PC-9 (cell line): ENCODE data around the gene NLN. TPM values are rescaled to one million over a fixed set of nuclear protein-coding genes. Genes with fewer than 3 reads are reported as not detected.

Source experiments
- BruUV-seq: library from RNA; stranded (reverse); fragments of 400-500 nt; replicated peaks from 2 replicates; lab custom pipeline; 2021; lab: Mats Ljungman, UMichigan
- CTCF ChIA-PET: fragments of 300-600 bp; sonication (Branson Sonifier 250); formaldehyde crosslinking; loops from one replicate; lab custom pipeline; 2022; ENCODE audit warnings: antibody characterized with exemption; lab: Charles Lee
- POLR2A ChIA-PET: fragments of 300-600 bp; sonication (Branson Sonifier 250); formaldehyde crosslinking; loops from one replicate; lab custom pipeline; 2022; ENCODE audit warnings: antibody characterized with exemption; ENCODE audit not compliant: unreplicated experiment; lab: Charles Lee
- DNase-seq, 2 experiments: peaks; one replicate each; pipeline versions ENCODE4 v3.0.0 to v3.0.0-alpha.2; 2015 to 2022; ENCODE audit warnings: mixed read lengths in 1 of 2
- H2AFZ ChIP-seq: fragments of 200-600 bp; sonication (generic); 2 replicates; pipeline ENCODE4 v1.8.1; 2017; ENCODE audit warnings: antibody characterized with exemption
- H3F3A ChIP-seq: fragments of 200-600 bp; sonication (generic); 2 replicates; pipeline ENCODE4 v1.8.1; 2017; ENCODE audit warnings: antibody characterized with exemption, mild to moderate bottlenecking, low read depth; ENCODE audit not compliant: insufficient read depth
- H3K27ac ChIP-seq: fragments of 200-600 bp; sonication (generic); 2 replicates; pipeline ENCODE4 v1.6.1; 2016; ENCODE audit warnings: mixed run types
- H3K27me3 ChIP-seq: fragments of 200-600 bp; sonication (generic); 2 replicates; pipeline ENCODE4 v1.6.1; 2016; ENCODE audit warnings: low read depth, mixed run types; ENCODE audit not compliant: insufficient read depth
- H3K36me3 ChIP-seq: fragments of 200-600 bp; sonication (generic); 2 replicates; pipeline ENCODE4 v1.6.1; 2016; ENCODE audit warnings: low read depth, mixed run types
- H3K4me1 ChIP-seq: fragments of 200-600 bp; sonication (generic); replicated peaks from 2 replicates; pipeline ENCODE4 v1.6.1; 2016; ENCODE audit warnings: mixed run types; ENCODE audit not compliant: insufficient read depth
- H3K4me2 ChIP-seq: fragments of 200-600 bp; sonication (generic); 2 replicates; pipeline ENCODE4 v1.6.1; 2017; ENCODE audit warnings: mixed run types
- H3K4me3 ChIP-seq: fragments of 200-600 bp; sonication (generic); 2 replicates; pipeline ENCODE4 v1.6.1; 2016; ENCODE audit warnings: mixed run types
- H3K79me2 ChIP-seq: fragments of 200-600 bp; sonication (generic); 2 replicates; pipeline ENCODE4 v1.6.1; 2017; ENCODE audit warnings: low read depth, mixed run types
- H3K9me2 ChIP-seq: fragments of 200-600 bp; sonication (generic); 2 replicates; pipeline ENCODE4 v1.8.1; 2017; ENCODE audit warnings: mild to moderate bottlenecking; ENCODE audit not compliant: insufficient read depth
- H3K9me3 ChIP-seq: fragments of 200-600 bp; sonication (generic); 2 replicates; pipeline ENCODE4 v1.8.1; 2016; ENCODE audit warnings: low read depth; ENCODE audit not compliant: insufficient read depth
- H4K20me1 ChIP-seq: fragments of 200-600 bp; sonication (generic); 2 replicates; pipeline ENCODE4 v1.8.1; 2017; ENCODE audit not compliant: insufficient read depth
- EZH2 ChIP-seq: fragments of 200-600 bp; sonication (generic); IDR thresholded peaks from 2 replicates; pipeline ENCODE4 v1.8.0; 2017; ENCODE audit warnings: antibody characterized with exemption, low read depth
- intact Hi-C: fragments of 100-400 bp; cut with micrococcal nuclease; formaldehyde crosslinking; loops from one replicate; pipeline ENCODE4 v1.10.0; 2022; ENCODE audit not compliant: unreplicated experiment
- total RNA-seq: library from RNA; stranded (reverse); gene quantifications from 2 replicates; pipeline ENCODE4 v1.2.3, GENCODE V29; 2021
- TF ChIP-seq, protein P1 (sequence below): fragments of 200-600 bp; sonication (generic); conservative IDR thresholded peaks from 2 replicates; pipeline ENCODE4 v1.6.1; 2017; ENCODE audit warnings: mixed run types, antibody characterized with exemption, mild to moderate bottlenecking, moderate library complexity

NLN gene
- total RNA-seq, 1 experiment from 2014 or later, result 56.7 TPM

DNA sequence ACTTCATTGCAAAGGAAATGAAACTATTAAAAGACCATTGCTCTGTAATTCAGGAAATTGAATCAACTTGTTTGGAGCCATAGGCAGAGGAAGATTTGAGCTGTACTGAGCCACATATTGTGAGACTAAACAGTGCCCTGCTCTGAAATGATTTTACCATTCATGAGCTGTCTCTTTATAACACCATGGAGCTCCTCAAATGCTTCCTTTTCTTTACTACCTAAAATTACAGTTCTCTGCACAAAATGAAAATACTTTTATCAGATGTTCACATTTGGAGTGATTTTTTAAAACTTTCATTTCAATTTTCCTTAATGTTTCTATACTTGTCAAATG lies 97.9 kb downstream of the NLN start:
- H3K27ac ChIP-seq, result no peak overlapping the region
- DNase-seq, result no peak
- ChIA-PET POLR2A (interaction anchor here (0.5 to 0.6 kb wide), 2 partner anchors 44 to 104 kb away, joined by 3 to 7 read pairs; no protein-coding TSS in a partner anchor), CTCF (no interaction called here)
- no peaks in the 10 kb centered on the region for H3K9me3 ChIP-seq
- no peaks in the 10 kb centered on the region for H3K9me2 ChIP-seq
- H4K20me1 ChIP-seq, result no peaks in the 10 kb centered on the region
- H3K36me3 ChIP-seq, result peaks cover 4% of the 10 kb centered on the region; the same call in 1 of the 2 replicates
- no TSS peak for BruUV-seq
- H3K79me2 ChIP-seq, result no peaks in the 10 kb centered on the region
- TF ChIP-seq, protein P1, sequence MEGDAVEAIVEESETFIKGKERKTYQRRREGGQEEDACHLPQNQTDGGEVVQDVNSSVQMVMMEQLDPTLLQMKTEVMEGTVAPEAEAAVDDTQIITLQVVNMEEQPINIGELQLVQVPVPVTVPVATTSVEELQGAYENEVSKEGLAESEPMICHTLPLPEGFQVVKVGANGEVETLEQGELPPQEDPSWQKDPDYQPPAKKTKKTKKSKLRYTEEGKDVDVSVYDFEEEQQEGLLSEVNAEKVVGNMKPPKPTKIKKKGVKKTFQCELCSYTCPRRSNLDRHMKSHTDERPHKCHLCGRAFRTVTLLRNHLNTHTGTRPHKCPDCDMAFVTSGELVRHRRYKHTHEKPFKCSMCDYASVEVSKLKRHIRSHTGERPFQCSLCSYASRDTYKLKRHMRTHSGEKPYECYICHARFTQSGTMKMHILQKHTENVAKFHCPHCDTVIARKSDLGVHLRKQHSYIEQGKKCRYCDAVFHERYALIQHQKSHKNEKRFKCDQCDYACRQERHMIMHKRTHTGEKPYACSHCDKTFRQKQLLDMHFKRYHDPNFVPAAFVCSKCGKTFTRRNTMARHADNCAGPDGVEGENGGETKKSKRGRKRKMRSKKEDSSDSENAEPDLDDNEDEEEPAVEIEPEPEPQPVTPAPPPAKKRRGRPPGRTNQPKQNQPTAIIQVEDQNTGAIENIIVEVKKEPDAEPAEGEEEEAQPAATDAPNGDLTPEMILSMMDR, result no peak
- TF ChIP-seq EZH2, result no peak
- peaks cover 16% of the 10 kb centered on the region; the same call in 1 of the 2 replicates for H3F3A ChIP-seq
- H3K4me2 ChIP-seq, result no peak overlapping the region
- intact Hi-C loops, result no loop called here
- no peak overlapping the region for H2AFZ ChIP-seq
- no peak overlapping the region for H3K4me3 ChIP-seq
- peaks cover 35% of the 10 kb centered on the region for H3K4me1 ChIP-seq
- H3K27me3 ChIP-seq, result no peaks in the 10 kb centered on the region

DNA sequence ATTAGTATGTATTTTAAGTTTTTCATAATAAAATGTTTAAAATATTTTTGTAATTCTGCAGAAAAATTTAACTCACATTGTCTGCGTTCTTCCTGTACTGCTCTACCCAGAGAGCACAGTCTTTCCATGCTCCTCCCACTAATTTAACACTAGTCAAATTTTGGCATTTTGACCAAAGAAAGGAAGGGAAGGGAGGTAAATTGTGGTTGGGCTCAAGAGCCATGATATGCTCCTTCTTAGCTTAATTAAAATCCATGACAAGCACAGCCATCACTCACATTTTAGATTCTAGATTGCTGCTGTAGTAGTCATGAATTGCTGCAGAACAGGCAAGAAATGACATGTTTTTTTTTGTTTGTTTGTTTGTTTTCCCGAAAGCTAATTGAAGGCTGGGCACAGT lies 98.4 kb downstream of the NLN start:
- Histone ChIP-seq H3K9me2 (no peaks in the 10 kb centered on the region), H3K79me2 (no peaks in the 10 kb centered on the region), H3K4me1 (peaks cover 32% of the 10 kb centered on the region), H3K4me2 (no peak overlapping the region), H2AFZ (no peak overlapping the region), H3K9me3 (no peaks in the 10 kb centered on the region), H3F3A (peaks cover 16% of the 10 kb centered on the region; the same call in 1 of the 2 replicates), H3K27ac (no peak overlapping the region), H3K27me3 (no peaks in the 10 kb centered on the region), H4K20me1 (no peaks in the 10 kb centered on the region), H3K36me3 (peaks cover 4% of the 10 kb centered on the region; the same call in 1 of the 2 replicates), H3K4me3 (no peak overlapping the region)
- TF ChIP-seq, protein P1, result no peak
- no peak for TF ChIP-seq EZH2
- BruUV-seq, result no TSS peak
- DNase-seq, result no peak
- ChIA-PET POLR2A (interaction anchor here (0.5 kb wide), 1 partner anchor 45 kb away, joined by 3 read pairs; no protein-coding TSS in a partner anchor), CTCF (no interaction called here)
- intact Hi-C loops, result no loop called here

DNA sequence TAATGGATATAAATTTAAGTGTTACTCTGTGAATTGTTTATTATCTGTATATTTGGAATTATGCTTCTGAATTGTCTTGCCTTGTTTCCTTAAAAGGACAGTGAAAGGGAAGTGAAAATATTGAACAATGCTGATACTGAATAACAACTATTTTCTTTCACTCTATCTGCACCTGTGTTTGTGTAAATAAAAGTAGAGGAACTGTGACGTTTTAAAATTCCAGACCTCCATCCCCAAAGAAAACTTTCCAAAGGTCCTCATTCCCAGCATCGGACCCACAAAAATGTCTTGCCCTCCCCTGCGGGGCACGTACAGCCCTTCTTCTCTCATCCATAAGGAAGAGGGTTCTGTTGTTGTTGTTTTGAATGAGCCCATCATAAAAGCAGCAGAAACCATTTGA lies 100.0 kb downstream of the NLN start:
- ChIA-PET CTCF (no interaction called here), POLR2A (interaction anchor here (2.2 kb wide), 1 partner anchor 10 kb away, joined by 16 read pairs; no protein-coding TSS in a partner anchor)
- Histone ChIP-seq H3K4me2 (no peak overlapping the region), H3K27me3 (no peaks in the 10 kb centered on the region), H3F3A (peaks cover 16% of the 10 kb centered on the region; the same call in 1 of the 2 replicates), H3K4me1 (peaks cover 32% of the 10 kb centered on the region), H3K9me3 (no peaks in the 10 kb centered on the region), H3K9me2 (no peaks in the 10 kb centered on the region), H3K79me2 (no peaks in the 10 kb centered on the region), H3K4me3 (no peak overlapping the region), H3K36me3 (no peaks in the 10 kb centered on the region; the same call in 1 of the 2 replicates), H4K20me1 (no peaks in the 10 kb centered on the region), H3K27ac (peak overlapping the region; percentile 73), H2AFZ (no peak overlapping the region)
- DNase-seq, result no peak
- intact Hi-C loops, result no loop called here
- no TSS peak for BruUV-seq
- TF ChIP-seq, protein P1, result no peak
- TF ChIP-seq EZH2, result no peak
